ENCODE data around the gene THBS3. TPM values are rescaled to one million over a fixed set of nuclear protein-coding genes. Genes with fewer than 3 reads are reported as not detected.
"Not testable (repeated sequence)": the region's sequence is repeated elsewhere in the genome, so short reads cannot be mapped to it uniquely, and the experiment has no call there.

Gene THBS3
- polyA plus RNA-seq, 1 donor from 2014 or later, result 99.6 TPM

DNA sequence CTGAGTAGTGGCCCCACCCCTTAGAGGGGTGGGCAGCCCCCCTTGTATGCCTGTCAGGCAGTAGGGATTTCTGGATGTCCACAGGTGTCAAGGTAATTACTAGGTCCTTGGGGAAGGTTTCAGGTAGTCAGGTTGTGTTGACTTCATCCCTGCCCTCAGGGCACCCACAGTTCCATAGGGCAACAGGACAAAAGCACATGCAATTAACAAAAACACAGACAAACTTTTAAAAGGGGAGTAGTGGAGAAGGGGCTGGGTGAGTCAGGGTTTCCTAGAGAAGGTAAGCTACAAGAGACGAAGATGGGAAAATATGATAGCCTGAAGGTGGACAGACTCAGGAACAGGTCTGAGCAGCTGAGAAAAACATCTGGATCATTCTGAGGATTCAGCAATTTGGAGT lies 48.7 kb downstream of the THBS3 start:
- no peak overlapping the region for H3K4me2 ChIP-seq (ENCODE audit: low read length)
- no peaks in the 10 kb centered on the region for H3K9me2 ChIP-seq (ENCODE audit: insufficient read depth, low read length)
- no peaks in the 10 kb centered on the region for H3K27me3 ChIP-seq (ENCODE audit: insufficient read depth, low read depth, low read length)
- TF ChIP-seq TAF1 (IDR thresholded peaks at IDR 0.05; ENCODE audit: low read depth) (no peak), SMC3 (conservative IDR thresholded peaks at IDR 0.05; ENCODE audit: poor library complexity) (no peak), RAD21 (conservative IDR thresholded peaks at IDR 0.05) (no peak), EP300 (conservative IDR thresholded peaks at IDR 0.05; ENCODE audit: poor library complexity, severe bottlenecking) (no peak), EZH2 (IDR thresholded peaks at IDR 0.05; ENCODE audit: borderline replicate concordance, insufficient read depth, low read length, poor library complexity, severe bottlenecking) (no peak), MXI1 (conservative IDR thresholded peaks at IDR 0.05; ENCODE audit: poor library complexity, severe bottlenecking) (no peak), POLR2AphosphoS5 (IDR thresholded peaks at IDR 0.05) (no peak)
- TF ChIP-seq, protein P1, sequence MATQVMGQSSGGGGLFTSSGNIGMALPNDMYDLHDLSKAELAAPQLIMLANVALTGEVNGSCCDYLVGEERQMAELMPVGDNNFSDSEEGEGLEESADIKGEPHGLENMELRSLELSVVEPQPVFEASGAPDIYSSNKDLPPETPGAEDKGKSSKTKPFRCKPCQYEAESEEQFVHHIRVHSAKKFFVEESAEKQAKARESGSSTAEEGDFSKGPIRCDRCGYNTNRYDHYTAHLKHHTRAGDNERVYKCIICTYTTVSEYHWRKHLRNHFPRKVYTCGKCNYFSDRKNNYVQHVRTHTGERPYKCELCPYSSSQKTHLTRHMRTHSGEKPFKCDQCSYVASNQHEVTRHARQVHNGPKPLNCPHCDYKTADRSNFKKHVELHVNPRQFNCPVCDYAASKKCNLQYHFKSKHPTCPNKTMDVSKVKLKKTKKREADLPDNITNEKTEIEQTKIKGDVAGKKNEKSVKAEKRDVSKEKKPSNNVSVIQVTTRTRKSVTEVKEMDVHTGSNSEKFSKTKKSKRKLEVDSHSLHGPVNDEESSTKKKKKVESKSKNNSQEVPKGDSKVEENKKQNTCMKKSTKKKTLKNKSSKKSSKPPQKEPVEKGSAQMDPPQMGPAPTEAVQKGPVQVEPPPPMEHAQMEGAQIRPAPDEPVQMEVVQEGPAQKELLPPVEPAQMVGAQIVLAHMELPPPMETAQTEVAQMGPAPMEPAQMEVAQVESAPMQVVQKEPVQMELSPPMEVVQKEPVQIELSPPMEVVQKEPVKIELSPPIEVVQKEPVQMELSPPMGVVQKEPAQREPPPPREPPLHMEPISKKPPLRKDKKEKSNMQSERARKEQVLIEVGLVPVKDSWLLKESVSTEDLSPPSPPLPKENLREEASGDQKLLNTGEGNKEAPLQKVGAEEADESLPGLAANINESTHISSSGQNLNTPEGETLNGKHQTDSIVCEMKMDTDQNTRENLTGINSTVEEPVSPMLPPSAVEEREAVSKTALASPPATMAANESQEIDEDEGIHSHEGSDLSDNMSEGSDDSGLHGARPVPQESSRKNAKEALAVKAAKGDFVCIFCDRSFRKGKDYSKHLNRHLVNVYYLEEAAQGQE (IDR thresholded peaks at IDR 0.05; ENCODE audit: borderline replicate concordance), result no peak
- TF ChIP-seq, protein P2, sequence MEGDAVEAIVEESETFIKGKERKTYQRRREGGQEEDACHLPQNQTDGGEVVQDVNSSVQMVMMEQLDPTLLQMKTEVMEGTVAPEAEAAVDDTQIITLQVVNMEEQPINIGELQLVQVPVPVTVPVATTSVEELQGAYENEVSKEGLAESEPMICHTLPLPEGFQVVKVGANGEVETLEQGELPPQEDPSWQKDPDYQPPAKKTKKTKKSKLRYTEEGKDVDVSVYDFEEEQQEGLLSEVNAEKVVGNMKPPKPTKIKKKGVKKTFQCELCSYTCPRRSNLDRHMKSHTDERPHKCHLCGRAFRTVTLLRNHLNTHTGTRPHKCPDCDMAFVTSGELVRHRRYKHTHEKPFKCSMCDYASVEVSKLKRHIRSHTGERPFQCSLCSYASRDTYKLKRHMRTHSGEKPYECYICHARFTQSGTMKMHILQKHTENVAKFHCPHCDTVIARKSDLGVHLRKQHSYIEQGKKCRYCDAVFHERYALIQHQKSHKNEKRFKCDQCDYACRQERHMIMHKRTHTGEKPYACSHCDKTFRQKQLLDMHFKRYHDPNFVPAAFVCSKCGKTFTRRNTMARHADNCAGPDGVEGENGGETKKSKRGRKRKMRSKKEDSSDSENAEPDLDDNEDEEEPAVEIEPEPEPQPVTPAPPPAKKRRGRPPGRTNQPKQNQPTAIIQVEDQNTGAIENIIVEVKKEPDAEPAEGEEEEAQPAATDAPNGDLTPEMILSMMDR (IDR thresholded peaks at IDR 0.05; ENCODE audit: poor library complexity, severe bottlenecking), result no peak
- H3K4me3 ChIP-seq (ENCODE audit: low read length), result no peak overlapping the region
- no peak overlapping the region for H3K27ac ChIP-seq (ENCODE audit: low read length)
- H4K20me1 ChIP-seq (ENCODE audit: insufficient read depth), result no peaks in the 10 kb centered on the region
- no peaks in the 10 kb centered on the region for H3K36me3 ChIP-seq (ENCODE audit: insufficient read depth, low read length)
- no peak overlapping the region for H2AFZ ChIP-seq (ENCODE audit: low read depth, low read length)
- H3K9ac ChIP-seq (ENCODE audit: low read length), result no peak overlapping the region
- no peaks in the 10 kb centered on the region for H3F3A ChIP-seq (ENCODE audit: insufficient read depth, low read length, poor library complexity, severe bottlenecking)
- H3K79me2 ChIP-seq (replicated peaks; ENCODE audit: insufficient read depth, low read length), result no peaks in the 10 kb centered on the region
- H3K9me3 ChIP-seq (ENCODE audit: low read length), result no peaks in the 10 kb centered on the region

DNA sequence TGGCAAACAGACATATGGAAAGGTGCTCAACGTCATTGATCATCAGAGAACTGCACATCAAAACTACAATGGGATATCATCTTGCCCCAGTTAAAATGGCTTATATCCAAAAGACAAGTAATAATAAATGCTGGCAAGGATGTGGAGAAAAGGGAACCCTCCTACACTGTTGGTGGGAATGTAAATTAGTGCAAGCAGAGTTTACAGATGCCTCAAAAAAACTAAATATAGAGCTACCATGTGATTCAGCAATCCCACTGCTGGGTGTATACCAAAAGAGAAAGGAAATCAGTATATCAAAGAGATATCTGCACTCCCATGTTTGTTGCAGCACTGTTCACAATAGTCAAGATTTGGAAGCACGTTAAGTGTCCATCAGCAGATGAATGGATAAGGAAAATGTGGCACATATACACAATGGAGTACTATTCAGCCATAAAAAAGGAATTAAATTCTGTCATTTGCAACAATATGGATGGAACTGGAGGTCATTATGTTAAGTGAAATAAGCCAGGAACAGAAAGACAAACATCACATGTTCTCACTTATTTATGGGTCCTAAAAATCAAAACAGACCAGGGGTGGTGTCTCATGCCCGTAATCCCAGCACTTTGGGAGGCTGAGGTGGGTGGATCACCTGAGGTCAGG lies 51.6 kb downstream of the THBS3 start:
- H2AFZ ChIP-seq (ENCODE audit: low read depth, low read length); H3K9me2 ChIP-seq (ENCODE audit: insufficient read depth, low read length): not testable (repeated sequence)

More for the DNA sequence above, 51.6 kb downstream of the THBS3 start:
- not testable (repeated sequence) for H3K79me2 ChIP-seq (replicated peaks; ENCODE audit: insufficient read depth, low read length); H3K9me3 ChIP-seq (ENCODE audit: low read length); H3K36me3 ChIP-seq (ENCODE audit: insufficient read depth, low read length); H3K27me3 ChIP-seq (ENCODE audit: insufficient read depth, low read depth, low read length); H3K9ac ChIP-seq (ENCODE audit: low read length); H3K4me3 ChIP-seq (ENCODE audit: low read length); H3F3A ChIP-seq (ENCODE audit: insufficient read depth, low read length, poor library complexity, severe bottlenecking); H3K4me2 ChIP-seq (ENCODE audit: low read length); H4K20me1 ChIP-seq (ENCODE audit: insufficient read depth); H3K27ac ChIP-seq (ENCODE audit: low read length)

Small RNAs within 50 kb of the gene (small RNA-seq; reads per million reads assigned to genes)
- gene HMGN2P18, result 0 reads per million in 3 experiments

Other genes starting within 250 kb of the THBS3 start
- gene PYGO2, start 246.1 kb downstream of the THBS3 start, polyA plus RNA-seq, result 13.4 and 16.6 TPM in 2 replicates
- gene SHC1, start 237.2 kb downstream of the THBS3 start, polyA plus RNA-seq, result 4.7 and 9.5 TPM in 2 replicates
- 22.4 and 29.0 TPM in 2 replicates for gene CKS1B, start 233.2 kb downstream of the THBS3 start, polyA plus RNA-seq
- gene FLAD1, start 224.6 kb downstream of the THBS3 start, polyA plus RNA-seq, result 68.6 and 79.5 TPM in 2 replicates
- 3.9 TPM in 1 of 2 replicates, not detected in the other for gene LENEP, start 214.3 kb downstream of the THBS3 start, polyA plus RNA-seq
- 0.38 and 0.54 TPM in 2 replicates for gene ZBTB7B, start 205.1 kb downstream of the THBS3 start, polyA plus RNA-seq
- gene DCST2, start 174.1 kb downstream of the THBS3 start, polyA plus RNA-seq, result 0.76 and 1.8 TPM in 2 replicates
- not detected in 2 replicates for gene DCST1, start 174.1 kb downstream of the THBS3 start, polyA plus RNA-seq
- gene ADAM15, start 156.6 kb downstream of the THBS3 start, polyA plus RNA-seq, result 24.8 and 27.6 TPM in 2 replicates
- gene EFNA4, start 144.2 kb downstream of the THBS3 start, polyA plus RNA-seq, result 0.64 and 1.2 TPM in 2 replicates
- 12.2 and 16.9 TPM in 2 replicates for gene EFNA3, start 129.1 kb downstream of the THBS3 start, polyA plus RNA-seq
- 0.50 TPM in 1 of 2 replicates, not detected in the other for gene EFNA1, start 80.0 kb downstream of the THBS3 start, polyA plus RNA-seq
- gene SLC50A1, start 72.0 kb downstream of the THBS3 start, polyA plus RNA-seq, result 12.6 and 15.9 TPM in 2 replicates
- gene DPM3, start 67.4 kb downstream of the THBS3 start, polyA plus RNA-seq, result 150 TPM in 2 replicates
- gene KRTCAP2, start 34.6 kb downstream of the THBS3 start, polyA plus RNA-seq, result 175 and 187 TPM in 2 replicates
- gene TRIM46, start 34.0 kb downstream of the THBS3 start, polyA plus RNA-seq, result 31.5 and 49.0 TPM in 2 replicates
- gene MTX1, start 798 bp upstream of the THBS3 start, polyA plus RNA-seq, result 48.0 and 55.0 TPM in 2 replicates
- 9.8 and 11.1 TPM in 2 replicates for gene ENTREP3, start 47.6 kb upstream of the THBS3 start, polyA plus RNA-seq
- gene SCAMP3, start 54.5 kb upstream of the THBS3 start, polyA plus RNA-seq, result 34.6 and 50.0 TPM in 2 replicates
- 44.4 and 57.7 TPM in 2 replicates for gene CLK2, start 65.6 kb upstream of the THBS3 start, polyA plus RNA-seq
- gene HCN3, start 69.6 kb upstream of the THBS3 start, polyA plus RNA-seq, result 53.2 and 53.4 TPM in 2 replicates
- gene PKLR, start 93.5 kb upstream of the THBS3 start, polyA plus RNA-seq, result not detected in 2 replicates
- 235 and 257 TPM in 2 replicates for gene FDPS, start 101.0 kb upstream of the THBS3 start, polyA plus RNA-seq
- 45.7 and 58.1 TPM in 2 replicates for gene RUSC1, start 113.0 kb upstream of the THBS3 start, polyA plus RNA-seq

Measured in neural cell (in vitro differentiated cells).